Lower leg skin (tissue), 4 donors: ENCODE results near the gene DLGAP4. TPM values are rescaled to one million over a fixed set of nuclear protein-coding genes. Genes with fewer than 3 reads are reported as not detected.

Experiments used
- DNase-seq, 2 donors: peaks; one replicate each; pipeline ENCODE4 v3.0.0-alpha.2; 2019; ENCODE audit warnings: low spot score in 2 of 2
- H3K4me3 ChIP-seq: fragments of 200-600 bp; sonication (generic); 2 replicates; pipeline ENCODE4 v1.5.1; 2017; ENCODE audit warnings: mild to moderate bottlenecking, low read depth; ENCODE audit not compliant: poor library complexity, severe bottlenecking
- CTCF ChIP-seq, 3 donors: fragments of 450-650 bp; IDR thresholded peaks; one replicate each; pipeline ENCODE4 v1.5.1; 2016; ENCODE audit warnings: antibody characterized with exemption in 3 of 3, mild to moderate bottlenecking in 3 of 3, moderate library complexity in 2 of 3
- POLR2A ChIP-seq, 2 donors: fragments of 450-650 bp; IDR thresholded peaks; one replicate each; pipeline ENCODE4 v1.6.1; 2016 to 2017; ENCODE audit warnings: antibody characterized with exemption in 2 of 2, mild to moderate bottlenecking in 1 of 2, moderate library complexity in 1 of 2
- WGBS, 2 donors: methylation state at CpG; one replicate each; pipeline ENCODE4 v1.1.5; 2018; 5-methylcytosine and 5-hydroxymethylcytosine counted together
- intact Hi-C: fragments of 100-400 bp; cut with DNase I; formaldehyde crosslinking; loops from one replicate; pipeline ENCODE4 v1.15.0; 2023; ENCODE audit warnings: low total_unique reads
- total RNA-seq, 4 donors: library from RNA; depleted of rRNA; stranded (reverse); fragments of >200 nt; gene quantifications; one replicate each; pipeline ENCODE4 v1.1.0, GENCODE V29; 2016

Gene DLGAP4
- total RNA-seq, 4 donors from 2014 or later = 75.9 to 162 (median 87.7) TPM

GRCh38 chr20:36262440-36262839 lies 43.7 kb upstream of the DLGAP4 start:
- intact Hi-C loops = no loop called here
- H3K4me3 ChIP-seq = no peak overlapping the region
- TF ChIP-seq CTCF (IDR thresholded peaks at IDR 0.05) (no peak), POLR2A (IDR thresholded peaks at IDR 0.05) (no peak)
- DNase-seq = no peak
- 89 to 91% methylated on average over 11 to 12 of the region's 12 CpGs for WGBS, 2 donors

GRCh38 chr20:36264426-36265246 lies 41.5 kb upstream of the DLGAP4 start:
- H3K4me3 ChIP-seq = no peak overlapping the region
- 91 to 95% methylated on average over 20 of the region's 20 CpGs for WGBS, 2 donors
- no peak for DNase-seq
- intact Hi-C loops = no loop called here
- TF ChIP-seq POLR2A (IDR thresholded peaks at IDR 0.05) = no peak
- no peak for TF ChIP-seq CTCF (IDR thresholded peaks at IDR 0.05)

GRCh38 chr20:36266189-36266588 lies 40.0 kb upstream of the DLGAP4 start:
- TF ChIP-seq POLR2A (IDR thresholded peaks at IDR 0.05) (no peak), CTCF (IDR thresholded peaks at IDR 0.05) (no peak)
- DNase-seq = no peak
- no peak overlapping the region for H3K4me3 ChIP-seq
- 78 to 89% methylated on average over 4 to 6 of the region's 6 CpGs for WGBS, 2 donors
- intact Hi-C loops = no loop called here

GRCh38 chr20:36267605-36268381 lies 38.3 kb upstream of the DLGAP4 start:
- 75 to 79% methylated on average over 17 to 24 of the region's 24 CpGs for WGBS, 2 donors
- no peak overlapping the region for H3K4me3 ChIP-seq
- DNase-seq = peak in 1 of 2 donors; percentile 79
- intact Hi-C loops = no loop called here
- TF ChIP-seq CTCF (IDR thresholded peaks at IDR 0.05) = no peak
- no peak for TF ChIP-seq POLR2A (IDR thresholded peaks at IDR 0.05)

- TF ChIP-seq CTCF (IDR thresholded peaks at IDR 0.05) = no peak
- no peak for TF ChIP-seq POLR2A (IDR thresholded peaks at IDR 0.05)
- DNase-seq = no peak
- no peak overlapping the region for H3K4me3 ChIP-seq
- WGBS, 2 donors = 61 to 72% methylated on average over 10 of the region's 10 CpGs
- intact Hi-C loops = no loop called here
Measured at GRCh38 chr20:36268440-36269342, 37.4 kb upstream of the DLGAP4 start.
